ENCODE results near the gene PCGF1. TPM values are rescaled to one million over a fixed set of nuclear protein-coding genes. Genes with fewer than 3 reads are reported as not detected.

The PCGF1 gene
- total and polyA plus RNA-seq, 9 of the 15 experiments (the other 6 are each of a cell fraction or from before 2014, with no cell fraction given) = 20.3 to 45.7 (median 29.3) TPM

DNA sequence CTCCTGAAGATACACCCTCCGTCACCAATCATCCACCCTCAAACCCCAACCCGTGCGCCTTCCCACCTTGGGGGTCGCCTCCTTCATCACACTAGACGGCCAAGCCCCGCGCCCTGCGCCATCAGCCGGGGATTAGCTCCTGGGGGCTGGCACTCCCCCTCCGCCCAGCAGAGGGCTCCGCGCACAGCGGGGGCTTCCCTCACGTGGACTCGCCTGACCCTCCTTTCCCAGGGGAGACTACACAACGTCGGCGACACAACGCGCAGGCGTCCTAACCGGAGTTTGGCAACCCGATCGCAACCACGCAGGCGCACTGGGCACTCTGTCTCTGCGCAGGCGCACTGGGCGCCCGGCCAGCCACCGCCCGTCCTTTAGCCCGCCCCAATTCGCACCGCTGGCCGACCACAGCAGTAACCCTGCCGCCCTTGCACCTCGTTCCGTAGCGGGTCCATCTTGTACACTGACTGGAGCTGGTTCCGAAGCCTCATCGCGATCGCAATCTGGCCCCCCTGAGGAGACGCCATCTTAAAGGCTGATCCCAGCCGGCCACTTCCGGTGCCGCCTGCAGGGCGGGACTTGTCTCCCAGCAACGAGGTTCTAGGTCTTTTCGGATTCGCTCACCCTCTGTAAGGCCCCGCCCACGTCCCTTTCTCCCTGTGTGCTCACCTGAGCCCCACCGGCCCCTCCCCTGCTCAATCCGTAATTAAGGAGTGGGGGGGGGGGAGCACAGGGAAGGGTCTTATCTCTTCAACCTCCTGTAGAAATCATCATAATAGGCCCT lies at the start of gene PCGF1 (continued):
- TF ChIP-seq GTF2A2 (tag; IDR thresholded peaks at IDR 0.05) (no peak), PHB (CRISPR knock-in tag; IDR thresholded peaks at IDR 0.05) (peak; percentile 67; the same call in 1 of the 2 replicates), ZNF253 (CRISPR knock-in tag; conservative IDR thresholded peaks at IDR 0.05) (no peak), TAF7 (tag; IDR thresholded peaks at IDR 0.05) (peak; percentile 88), PHF20 (IDR thresholded peaks at IDR 0.05; ENCODE audit: partially characterized antibody) (peak; percentile 72), BMI1 (IDR thresholded peaks at IDR 0.05; ENCODE audit: low read length) (peak; percentile 82), ELF4 (CRISPR knock-in tag; IDR thresholded peaks at IDR 0.05) (0 out of 2 replicates have a peak, but pooled peaks have one; percentile 15), SIX5 (IDR thresholded peaks at IDR 0.05; ENCODE audit: borderline replicate concordance in 1 of 2, insufficient read depth in 1 of 2, low read depth in 1 of 2, low read length in 2 of 2) (no peak), NRF1 (conservative IDR thresholded peaks at IDR 0.05 in 1 of 2, IDR thresholded peaks at IDR 0.05 in 1 of 2) (peak; percentile 100), FOXK2 (conservative IDR thresholded peaks at IDR 0.05 in 1 of 2, IDR thresholded peaks at IDR 0.05 in 1 of 2; ENCODE audit: low read depth in 2 of 2) (peak; percentile 22 to 57; a peak in 2 of 4 replicates), MXI1 (IDR thresholded peaks at IDR 0.05; ENCODE audit: low read depth, low read length) (peak; percentile 93), TCF3 (CRISPR knock-in tag; IDR thresholded peaks at IDR 0.05) (peak; percentile 4), NCOA2 (IDR thresholded peaks at IDR 0.05; ENCODE audit: partially characterized antibody in 2 of 2) (no peak), NONO (IDR thresholded peaks at IDR 0.05; ENCODE audit: low read depth in 2 of 2, low read length in 1 of 2) (no peak), C11orf30 (IDR thresholded peaks at IDR 0.05; ENCODE audit: low read depth) (peak; percentile 66), EZH2 (IDR thresholded peaks at IDR 0.05; ENCODE audit: borderline replicate concordance, low read depth, low read length) (no peak)
- TF ChIP-seq, protein P1, sequence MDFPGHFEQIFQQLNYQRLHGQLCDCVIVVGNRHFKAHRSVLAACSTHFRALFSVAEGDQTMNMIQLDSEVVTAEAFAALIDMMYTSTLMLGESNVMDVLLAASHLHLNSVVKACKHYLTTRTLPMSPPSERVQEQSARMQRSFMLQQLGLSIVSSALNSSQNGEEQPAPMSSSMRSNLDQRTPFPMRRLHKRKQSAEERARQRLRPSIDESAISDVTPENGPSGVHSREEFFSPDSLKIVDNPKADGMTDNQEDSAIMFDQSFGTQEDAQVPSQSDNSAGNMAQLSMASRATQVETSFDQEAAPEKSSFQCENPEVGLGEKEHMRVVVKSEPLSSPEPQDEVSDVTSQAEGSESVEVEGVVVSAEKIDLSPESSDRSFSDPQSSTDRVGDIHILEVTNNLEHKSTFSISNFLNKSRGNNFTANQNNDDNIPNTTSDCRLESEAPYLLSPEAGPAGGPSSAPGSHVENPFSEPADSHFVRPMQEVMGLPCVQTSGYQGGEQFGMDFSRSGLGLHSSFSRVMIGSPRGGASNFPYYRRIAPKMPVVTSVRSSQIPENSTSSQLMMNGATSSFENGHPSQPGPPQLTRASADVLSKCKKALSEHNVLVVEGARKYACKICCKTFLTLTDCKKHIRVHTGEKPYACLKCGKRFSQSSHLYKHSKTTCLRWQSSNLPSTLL (IDR thresholded peaks at IDR 0.05) = no peak
- TF ChIP-seq, protein P2, sequence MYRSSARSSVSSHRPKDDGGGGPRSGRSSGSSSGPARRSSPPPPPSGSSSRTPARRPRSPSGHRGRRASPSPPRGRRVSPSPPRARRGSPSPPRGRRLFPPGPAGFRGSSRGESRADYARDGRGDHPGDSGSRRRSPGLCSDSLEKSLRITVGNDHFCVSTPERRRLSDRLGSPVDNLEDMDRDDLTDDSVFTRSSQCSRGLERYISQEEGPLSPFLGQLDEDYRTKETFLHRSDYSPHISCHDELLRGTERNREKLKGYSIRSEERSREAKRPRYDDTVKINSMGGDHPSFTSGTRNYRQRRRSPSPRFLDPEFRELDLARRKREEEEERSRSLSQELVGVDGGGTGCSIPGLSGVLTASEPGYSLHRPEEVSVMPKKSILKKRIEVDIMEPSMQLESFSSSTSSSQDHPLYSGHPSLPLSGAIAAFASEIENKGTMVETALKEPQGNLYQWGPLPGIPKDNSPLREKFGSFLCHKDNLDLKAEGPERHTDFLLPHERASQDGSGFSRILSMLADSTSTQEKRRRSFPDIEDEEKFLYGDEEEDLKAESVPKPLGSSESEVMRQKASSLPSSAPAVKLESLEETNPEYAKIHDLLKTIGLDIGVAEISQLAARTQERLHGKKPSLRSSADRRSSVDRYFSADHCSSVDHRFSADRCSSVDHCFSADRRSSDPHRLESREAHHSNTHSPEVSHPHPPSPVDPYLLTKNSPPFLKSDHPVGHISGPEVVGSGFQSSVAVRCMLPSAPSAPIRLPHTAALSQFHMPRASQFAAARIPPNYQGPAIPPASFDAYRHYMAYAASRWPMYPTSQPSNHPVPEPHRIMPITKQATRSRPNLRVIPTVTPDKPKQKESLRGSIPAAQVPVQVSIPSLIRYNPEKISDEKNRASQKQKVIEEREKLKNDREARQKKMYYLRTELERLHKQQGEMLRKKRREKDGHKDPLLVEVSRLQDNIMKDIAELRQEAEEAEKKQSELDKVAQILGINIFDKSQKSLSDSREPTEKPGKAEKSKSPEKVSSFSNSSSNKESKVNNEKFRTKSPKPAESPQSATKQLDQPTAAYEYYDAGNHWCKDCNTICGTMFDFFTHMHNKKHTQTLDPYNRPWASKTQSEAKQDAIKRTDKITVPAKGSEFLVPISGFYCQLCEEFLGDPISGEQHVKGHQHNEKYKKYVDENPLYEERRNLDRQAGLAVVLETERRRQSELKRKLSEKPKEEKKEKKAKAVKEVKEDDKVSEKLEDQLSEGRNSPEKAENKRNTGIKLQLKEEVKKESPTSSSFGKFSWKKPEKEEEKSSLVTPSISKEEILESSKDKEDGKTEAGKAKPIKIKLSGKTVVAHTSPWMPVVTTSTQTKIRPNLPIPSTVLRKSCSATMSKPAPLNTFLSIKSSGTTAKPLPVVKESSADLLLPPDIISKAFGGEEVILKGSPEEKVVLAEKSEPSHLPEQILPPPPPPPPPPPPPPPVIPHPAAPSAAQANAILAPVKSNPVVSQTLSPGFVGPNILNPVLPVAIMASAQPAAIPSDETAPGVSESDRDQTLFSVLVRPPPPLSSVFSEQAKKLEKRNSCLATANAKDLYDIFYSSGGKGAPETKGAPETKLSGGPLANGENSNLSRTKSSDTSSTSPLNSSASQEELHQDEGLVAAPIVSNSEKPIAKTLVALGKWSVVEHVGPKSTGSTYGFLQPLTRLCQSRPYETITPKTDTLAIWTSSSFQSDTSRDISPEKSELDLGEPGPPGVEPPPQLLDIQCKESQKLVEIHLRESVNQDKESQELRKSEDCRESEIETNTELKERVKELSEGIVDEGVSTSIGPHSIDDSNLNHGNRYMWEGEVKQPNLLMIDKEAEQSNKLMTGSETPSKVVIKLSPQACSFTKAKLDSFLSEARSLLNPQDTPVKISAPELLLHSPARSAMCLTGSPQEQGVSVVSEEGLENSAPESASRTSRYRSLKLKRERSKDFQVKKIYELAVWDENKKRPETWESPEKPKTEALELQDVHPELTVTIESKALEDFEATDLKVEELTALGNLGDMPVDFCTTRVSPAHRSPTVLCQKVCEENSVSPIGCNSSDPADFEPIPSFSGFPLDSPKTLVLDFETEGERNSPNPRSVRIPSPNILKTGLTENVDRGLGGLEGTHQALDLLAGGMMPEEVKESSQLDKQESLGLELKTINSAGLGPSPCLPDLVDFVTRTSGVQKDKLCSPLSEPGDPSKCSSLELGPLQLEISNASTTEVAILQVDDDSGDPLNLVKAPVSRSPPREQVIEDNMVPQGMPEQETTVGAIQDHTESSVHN (IDR thresholded peaks at IDR 0.05; ENCODE audit: borderline replicate concordance in 1 of 2, low read depth in 1 of 2) = no peak

Measured in K562 (cell line).